ENCODE data around the gene PERCC1. TPM values are rescaled to one million over a fixed set of nuclear protein-coding genes. Genes with fewer than 3 reads are reported as not detected.

Gene PERCC1
- total RNA-seq, 1 experiment from 2014 or later: not detected

DNA sequence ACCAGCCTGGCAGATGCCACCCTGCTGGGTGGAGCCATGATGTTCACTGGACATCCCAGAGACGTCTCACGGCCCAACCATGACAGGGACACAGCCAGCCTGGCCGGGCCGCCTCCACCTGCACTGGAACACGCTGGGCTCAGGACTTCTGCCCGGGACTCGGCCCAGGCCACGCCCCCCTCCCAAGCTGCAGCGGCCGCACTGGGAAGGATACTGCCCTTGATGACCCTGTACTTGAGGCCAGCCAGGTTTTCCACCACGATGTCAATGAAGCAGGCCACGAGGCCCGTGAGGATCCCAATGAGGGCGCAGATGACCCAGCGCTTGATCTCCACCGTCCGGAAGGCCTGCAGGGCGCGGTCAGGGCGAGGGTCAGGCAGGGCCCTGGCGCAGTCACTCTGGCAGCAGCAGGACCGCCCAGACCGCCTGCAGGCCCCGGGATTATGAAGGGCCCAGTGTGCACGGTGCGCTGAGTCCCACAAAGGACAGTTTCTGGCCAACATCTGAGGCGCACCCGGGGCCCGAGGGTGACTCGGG is 29.8 kb downstream of the PERCC1 start (continued):
- TF ChIP-seq, protein P1, sequence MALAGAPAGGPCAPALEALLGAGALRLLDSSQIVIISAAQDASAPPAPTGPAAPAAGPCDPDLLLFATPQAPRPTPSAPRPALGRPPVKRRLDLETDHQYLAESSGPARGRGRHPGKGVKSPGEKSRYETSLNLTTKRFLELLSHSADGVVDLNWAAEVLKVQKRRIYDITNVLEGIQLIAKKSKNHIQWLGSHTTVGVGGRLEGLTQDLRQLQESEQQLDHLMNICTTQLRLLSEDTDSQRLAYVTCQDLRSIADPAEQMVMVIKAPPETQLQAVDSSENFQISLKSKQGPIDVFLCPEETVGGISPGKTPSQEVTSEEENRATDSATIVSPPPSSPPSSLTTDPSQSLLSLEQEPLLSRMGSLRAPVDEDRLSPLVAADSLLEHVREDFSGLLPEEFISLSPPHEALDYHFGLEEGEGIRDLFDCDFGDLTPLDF (CRISPR knock-in tag; IDR thresholded peaks at IDR 0.05): no peak
- TF ChIP-seq, protein P2, sequence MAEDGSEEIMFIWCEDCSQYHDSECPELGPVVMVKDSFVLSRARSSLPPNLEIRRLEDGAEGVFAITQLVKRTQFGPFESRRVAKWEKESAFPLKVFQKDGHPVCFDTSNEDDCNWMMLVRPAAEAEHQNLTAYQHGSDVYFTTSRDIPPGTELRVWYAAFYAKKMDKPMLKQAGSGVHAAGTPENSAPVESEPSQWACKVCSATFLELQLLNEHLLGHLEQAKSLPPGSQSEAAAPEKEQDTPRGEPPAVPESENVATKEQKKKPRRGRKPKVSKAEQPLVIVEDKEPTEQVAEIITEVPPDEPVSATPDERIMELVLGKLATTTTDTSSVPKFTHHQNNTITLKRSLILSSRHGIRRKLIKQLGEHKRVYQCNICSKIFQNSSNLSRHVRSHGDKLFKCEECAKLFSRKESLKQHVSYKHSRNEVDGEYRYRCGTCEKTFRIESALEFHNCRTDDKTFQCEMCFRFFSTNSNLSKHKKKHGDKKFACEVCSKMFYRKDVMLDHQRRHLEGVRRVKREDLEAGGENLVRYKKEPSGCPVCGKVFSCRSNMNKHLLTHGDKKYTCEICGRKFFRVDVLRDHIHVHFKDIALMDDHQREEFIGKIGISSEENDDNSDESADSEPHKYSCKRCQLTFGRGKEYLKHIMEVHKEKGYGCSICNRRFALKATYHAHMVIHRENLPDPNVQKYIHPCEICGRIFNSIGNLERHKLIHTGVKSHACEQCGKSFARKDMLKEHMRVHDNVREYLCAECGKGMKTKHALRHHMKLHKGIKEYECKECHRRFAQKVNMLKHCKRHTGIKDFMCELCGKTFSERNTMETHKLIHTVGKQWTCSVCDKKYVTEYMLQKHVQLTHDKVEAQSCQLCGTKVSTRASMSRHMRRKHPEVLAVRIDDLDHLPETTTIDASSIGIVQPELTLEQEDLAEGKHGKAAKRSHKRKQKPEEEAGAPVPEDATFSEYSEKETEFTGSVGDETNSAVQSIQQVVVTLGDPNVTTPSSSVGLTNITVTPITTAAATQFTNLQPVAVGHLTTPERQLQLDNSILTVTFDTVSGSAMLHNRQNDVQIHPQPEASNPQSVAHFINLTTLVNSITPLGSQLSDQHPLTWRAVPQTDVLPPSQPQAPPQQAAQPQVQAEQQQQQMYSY (CRISPR knock-in tag; IDR thresholded peaks at IDR 0.05): no peak
- no peak for TF ChIP-seq ESRRA (CRISPR knock-in tag; IDR thresholded peaks at IDR 0.05; ENCODE audit: borderline replicate concordance)
- TF ChIP-seq GRHL2 (CRISPR knock-in tag; IDR thresholded peaks at IDR 0.05; ENCODE audit: insufficient replicate concordance, severe bottlenecking): no peak

DNA sequence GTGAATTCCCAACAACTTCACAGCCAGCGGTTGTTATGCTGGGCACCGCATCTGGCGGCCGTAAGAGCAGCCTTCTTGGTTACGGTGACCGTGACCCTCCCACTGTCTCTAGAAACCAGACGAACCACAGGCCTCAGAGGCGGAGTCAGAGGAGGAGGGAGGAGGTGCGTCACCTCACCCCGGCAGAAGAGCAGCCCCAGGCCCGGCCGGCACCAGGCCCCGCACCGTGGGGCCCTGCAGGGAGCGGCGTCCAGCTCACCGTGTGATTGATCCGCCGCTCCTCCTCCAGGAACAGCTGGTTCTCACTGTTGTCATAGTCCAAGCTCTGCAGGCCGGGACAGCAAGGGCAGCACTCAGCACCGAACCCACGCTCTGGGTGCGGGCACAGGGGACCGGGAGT is 30.3 kb downstream of the PERCC1 start:
- no peak for TF ChIP-seq ZNF138 (CRISPR knock-in tag; conservative IDR thresholded peaks at IDR 0.05)
- Mint-ChIP-seq H3K27ac (no peak overlapping the region), H3K4me1 (no peaks in the 10 kb centered on the region), H3K4me3 (no peak overlapping the region), H3K36me3 (no peaks in the 10 kb centered on the region), H3K27me3 (ENCODE audit: low read depth) (no peaks in the 10 kb centered on the region), H3K9me3 (no peaks in the 10 kb centered on the region)
- ChIA-PET CTCF (no interaction called here), POLR2A (no interaction called here)
- no peak for DNase-seq (ENCODE audit: low spot score)
- no peak for ATAC-seq

DNA sequence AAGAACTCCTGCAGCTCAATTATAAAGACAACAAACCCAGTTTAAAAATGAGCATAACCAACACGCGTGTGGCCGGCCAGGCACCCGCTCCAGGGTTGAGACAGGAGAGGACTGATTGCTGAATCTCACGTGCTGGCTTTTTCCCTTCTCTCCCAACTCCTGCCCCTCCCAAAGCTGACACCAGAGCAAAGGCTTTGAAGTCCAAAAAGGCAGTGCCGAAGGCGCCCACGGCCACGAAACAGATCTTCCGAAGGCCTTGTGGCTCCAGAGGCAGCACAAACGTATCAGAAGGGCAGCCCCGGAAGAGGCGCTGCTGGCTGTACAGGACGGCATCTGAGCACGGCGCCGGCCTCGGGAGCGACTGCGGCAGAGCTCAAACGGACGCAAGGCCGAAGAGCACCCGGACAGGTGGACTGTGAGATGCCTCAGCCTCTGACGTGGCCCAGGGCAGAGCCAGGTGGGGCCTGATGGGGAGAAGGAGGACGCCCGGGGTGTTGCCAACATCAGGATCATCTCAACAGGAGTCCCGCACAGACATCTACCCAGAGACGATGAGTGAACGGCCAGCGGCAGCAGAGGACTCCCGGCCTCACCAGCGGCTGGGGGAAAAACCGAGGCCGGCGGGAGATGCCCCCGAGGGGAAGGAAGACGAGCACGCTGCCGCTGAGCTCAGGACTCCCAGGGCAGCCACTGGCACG is 33.5 kb downstream of the PERCC1 start:
- no peak for TF ChIP-seq TEAD4 (CRISPR knock-in tag; IDR thresholded peaks at IDR 0.05)
- TF ChIP-seq, protein P3, sequence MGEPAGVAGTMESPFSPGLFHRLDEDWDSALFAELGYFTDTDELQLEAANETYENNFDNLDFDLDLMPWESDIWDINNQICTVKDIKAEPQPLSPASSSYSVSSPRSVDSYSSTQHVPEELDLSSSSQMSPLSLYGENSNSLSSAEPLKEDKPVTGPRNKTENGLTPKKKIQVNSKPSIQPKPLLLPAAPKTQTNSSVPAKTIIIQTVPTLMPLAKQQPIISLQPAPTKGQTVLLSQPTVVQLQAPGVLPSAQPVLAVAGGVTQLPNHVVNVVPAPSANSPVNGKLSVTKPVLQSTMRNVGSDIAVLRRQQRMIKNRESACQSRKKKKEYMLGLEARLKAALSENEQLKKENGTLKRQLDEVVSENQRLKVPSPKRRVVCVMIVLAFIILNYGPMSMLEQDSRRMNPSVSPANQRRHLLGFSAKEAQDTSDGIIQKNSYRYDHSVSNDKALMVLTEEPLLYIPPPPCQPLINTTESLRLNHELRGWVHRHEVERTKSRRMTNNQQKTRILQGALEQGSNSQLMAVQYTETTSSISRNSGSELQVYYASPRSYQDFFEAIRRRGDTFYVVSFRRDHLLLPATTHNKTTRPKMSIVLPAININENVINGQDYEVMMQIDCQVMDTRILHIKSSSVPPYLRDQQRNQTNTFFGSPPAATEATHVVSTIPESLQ (CRISPR knock-in tag; IDR thresholded peaks at IDR 0.05): no peak
- no peak for TF ChIP-seq ZNF138 (CRISPR knock-in tag; conservative IDR thresholded peaks at IDR 0.05)
- TF ChIP-seq ZNF671 (CRISPR knock-in tag; IDR thresholded peaks at IDR 0.05): no peak
- TF ChIP-seq, protein P4, sequence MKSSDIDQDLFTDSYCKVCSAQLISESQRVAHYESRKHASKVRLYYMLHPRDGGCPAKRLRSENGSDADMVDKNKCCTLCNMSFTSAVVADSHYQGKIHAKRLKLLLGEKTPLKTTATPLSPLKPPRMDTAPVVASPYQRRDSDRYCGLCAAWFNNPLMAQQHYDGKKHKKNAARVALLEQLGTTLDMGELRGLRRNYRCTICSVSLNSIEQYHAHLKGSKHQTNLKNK (CRISPR knock-in tag; IDR thresholded peaks at IDR 0.05): no peak
- TF ChIP-seq SP1 (CRISPR knock-in tag; conservative IDR thresholded peaks at IDR 0.05): no peak
- TF ChIP-seq, protein P5, sequence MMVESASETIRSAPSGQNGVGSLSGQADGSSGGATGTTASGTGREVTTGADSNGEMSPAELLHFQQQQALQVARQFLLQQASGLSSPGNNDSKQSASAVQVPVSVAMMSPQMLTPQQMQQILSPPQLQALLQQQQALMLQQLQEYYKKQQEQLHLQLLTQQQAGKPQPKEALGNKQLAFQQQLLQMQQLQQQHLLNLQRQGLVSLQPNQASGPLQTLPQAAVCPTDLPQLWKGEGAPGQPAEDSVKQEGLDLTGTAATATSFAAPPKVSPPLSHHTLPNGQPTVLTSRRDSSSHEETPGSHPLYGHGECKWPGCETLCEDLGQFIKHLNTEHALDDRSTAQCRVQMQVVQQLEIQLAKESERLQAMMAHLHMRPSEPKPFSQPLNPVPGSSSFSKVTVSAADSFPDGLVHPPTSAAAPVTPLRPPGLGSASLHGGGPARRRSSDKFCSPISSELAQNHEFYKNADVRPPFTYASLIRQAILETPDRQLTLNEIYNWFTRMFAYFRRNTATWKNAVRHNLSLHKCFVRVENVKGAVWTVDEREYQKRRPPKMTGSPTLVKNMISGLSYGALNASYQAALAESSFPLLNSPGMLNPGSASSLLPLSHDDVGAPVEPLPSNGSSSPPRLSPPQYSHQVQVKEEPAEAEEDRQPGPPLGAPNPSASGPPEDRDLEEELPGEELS (CRISPR knock-in tag; IDR thresholded peaks at IDR 0.05): no peak
- TF ChIP-seq, protein P6, sequence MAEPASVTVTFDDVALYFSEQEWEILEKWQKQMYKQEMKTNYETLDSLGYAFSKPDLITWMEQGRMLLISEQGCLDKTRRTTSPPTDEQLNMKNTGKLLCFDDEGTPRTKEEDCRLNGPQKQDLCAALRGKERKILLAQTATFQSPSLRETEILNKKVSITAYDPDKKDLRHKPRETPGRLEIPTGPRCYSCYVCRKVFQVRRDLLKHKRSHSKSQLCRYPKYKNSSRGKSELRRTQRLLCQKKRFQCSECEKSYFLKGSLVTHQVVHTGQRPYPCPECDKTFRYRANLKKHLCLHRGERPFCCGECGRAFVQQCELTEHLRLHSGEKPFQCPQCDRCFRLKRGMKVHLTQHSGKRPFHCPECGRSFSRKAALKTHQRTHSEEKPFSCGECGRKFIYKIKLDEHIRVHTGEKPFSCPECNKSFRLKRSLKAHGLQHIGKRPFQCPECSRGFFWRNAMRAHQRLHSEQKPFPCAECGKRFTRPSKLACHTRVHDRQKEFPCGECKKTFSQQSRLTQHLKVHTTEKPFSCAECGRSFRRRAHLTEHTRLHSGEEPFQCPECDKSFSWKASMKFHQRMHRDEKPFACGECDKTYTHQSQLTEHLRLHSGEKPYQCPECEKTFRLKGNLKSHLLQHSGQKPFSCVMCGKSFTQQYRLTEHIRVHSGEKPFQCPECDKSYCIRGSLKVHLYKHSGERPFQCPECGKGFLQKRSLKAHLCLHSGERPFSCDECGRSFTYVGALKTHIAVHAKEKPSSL (CRISPR knock-in tag; conservative IDR thresholded peaks at IDR 0.05): no peak
- H3K4me3 Mint-ChIP-seq: no peak overlapping the region
- H3K4me1 Mint-ChIP-seq: no peaks in the 10 kb centered on the region
- ChIA-PET CTCF (no interaction called here), POLR2A (no interaction called here)
- ATAC-seq (no peak), DNase-seq (ENCODE audit: low spot score) (peak; percentile 6)
- H3K27me3 Mint-ChIP-seq (ENCODE audit: low read depth): no peaks in the 10 kb centered on the region
- no peak overlapping the region for H3K27ac Mint-ChIP-seq
- H3K36me3 Mint-ChIP-seq: no peaks in the 10 kb centered on the region
- H3K9me3 Mint-ChIP-seq: no peaks in the 10 kb centered on the region
